Suprapubic skin (tissue), 4 donors: ENCODE measurements around the gene NME3.

ENCODE experiments used
- CTCF ChIP-seq, 2 donors: fragments of 200-600 bp in 1 of 2; fragments of 450-650 bp in 1 of 2; sonication (generic) in 1 of 2; IDR thresholded peaks; one replicate each; pipeline ENCODE4 v1.5.1; 2016 to 2019; ENCODE audit warnings: antibody characterized with exemption in 2 of 2, mild to moderate bottlenecking in 1 of 2, moderate library complexity in 1 of 2
- EP300 ChIP-seq: sonication (generic); formaldehyde crosslinking; IDR thresholded peaks from one replicate; pipeline ENCODE4 v1.6.1; 2017; ENCODE audit warnings: antibody characterized with exemption
- POLR2A ChIP-seq, 2 donors: fragments of 450-650 bp; IDR thresholded peaks; one replicate each; pipeline ENCODE4 v1.6.1; 2017; ENCODE audit warnings: antibody characterized with exemption in 2 of 2, mild to moderate bottlenecking in 2 of 2, moderate library complexity in 2 of 2
- POLR2AphosphoS5 ChIP-seq, 3 donors: sonication (generic); formaldehyde crosslinking; IDR thresholded peaks; one replicate each; pipeline ENCODE4 v1.6.1; 2017; ENCODE audit warnings: antibody characterized with exemption in 3 of 3

DNA sequence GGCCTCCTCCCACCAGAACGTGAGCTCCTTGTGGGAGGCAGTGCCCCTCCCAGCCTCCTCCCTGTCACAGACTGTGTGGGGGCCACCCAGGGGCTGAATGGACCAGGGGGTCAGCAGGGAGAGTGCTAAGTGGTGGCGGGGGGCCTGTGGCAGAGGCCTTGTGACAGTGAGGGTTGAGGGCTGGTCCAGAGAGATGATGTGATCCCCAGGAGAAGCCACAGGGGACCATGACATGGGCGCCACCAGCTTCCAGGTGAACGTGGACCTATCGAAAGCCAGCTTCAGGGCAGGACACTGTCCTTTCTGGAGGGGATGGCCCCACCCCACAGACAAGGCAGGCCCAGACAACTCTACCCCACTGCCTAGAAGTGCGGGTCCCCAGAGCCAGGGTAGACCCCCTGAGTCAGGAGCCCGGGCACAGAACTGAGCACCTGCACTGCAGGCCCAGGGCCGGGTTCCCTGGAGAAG lies 7.9 kb upstream of the NME3 start:
- no peak for TF ChIP-seq CTCF (IDR thresholded peaks at IDR 0.05)
- no peak for TF ChIP-seq POLR2A (IDR thresholded peaks at IDR 0.05)
- TF ChIP-seq POLR2AphosphoS5 (IDR thresholded peaks at IDR 0.05) = no peak
- no peak for TF ChIP-seq EP300
